Stimulated activated CD4-positive, alpha-beta T cell treated with anti-CD3 and anti-CD28 coated beads, TNF-alpha, amount 100 ng/mL, for 48 hours (primary cell): ENCODE measurements around the gene GPR34.
"Not testable (repeated sequence)": the region's sequence is repeated elsewhere in the genome, so short reads cannot be mapped to it uniquely, and the experiment has no call there.

Experiments used
- DNase-seq, 3 donors: peaks; one replicate each; pipeline ENCODE4 v3.0.0-alpha.2; 2020; ENCODE audit warnings: low read depth in 3 of 3

Gene GPR34

GRCh38 chrX:41688835-41689234 lies at the start of gene GPR34:
GPR34 (plus strand) TSS chrX:41688973; CDS start chrX:41695634, 6,661 bp downstream.
- no peak for DNase-seq

GRCh38 chrX:41646201-41646600 lies 42.6 kb upstream of the GPR34 start:
- not testable (repeated sequence) for DNase-seq

- no peak for DNase-seq
Observed at GRCh38 chrX:41653125-41653524, 35.6 kb upstream of the GPR34 start.

- no peak for DNase-seq
Observed at GRCh38 chrX:41655101-41655500, 33.7 kb upstream of the GPR34 start.

- no peak for DNase-seq
Observed at GRCh38 chrX:41655631-41656030, 33.1 kb upstream of the GPR34 start.

- DNase-seq, result no peak
Observed at GRCh38 chrX:41661366-41662095, 27.2 kb upstream of the GPR34 start.

GRCh38 chrX:41664375-41664901 lies 24.3 kb upstream of the GPR34 start:
- no peak for DNase-seq

GRCh38 chrX:41664908-41665307 lies 23.9 kb upstream of the GPR34 start:
- no peak for DNase-seq

- DNase-seq, result no peak
Observed at GRCh38 chrX:41665686-41666085, 23.1 kb upstream of the GPR34 start.

GRCh38 chrX:41666251-41666650 lies 22.5 kb upstream of the GPR34 start:
- DNase-seq, result no peak

- DNase-seq, result no peak
Observed at GRCh38 chrX:41667631-41668030, 21.1 kb upstream of the GPR34 start.

- DNase-seq, result no peak
Observed at GRCh38 chrX:41670112-41670511, 18.7 kb upstream of the GPR34 start.

GRCh38 chrX:41671082-41671481 lies 17.7 kb upstream of the GPR34 start:
- no peak for DNase-seq

- DNase-seq, result no peak
Observed at GRCh38 chrX:41672643-41673042, 16.1 kb upstream of the GPR34 start.

- not testable (repeated sequence) for DNase-seq
Observed at GRCh38 chrX:41676361-41676760, 12.4 kb upstream of the GPR34 start.

GRCh38 chrX:41677183-41678060 lies 11.4 kb upstream of the GPR34 start:
- no peak for DNase-seq

- no peak for DNase-seq
Observed at GRCh38 chrX:41684138-41684537, 4.6 kb upstream of the GPR34 start.

GRCh38 chrX:41684940-41685339 lies 3.8 kb upstream of the GPR34 start:
- no peak for DNase-seq

- DNase-seq, result no peak
Observed at GRCh38 chrX:41686788-41687187, 2.0 kb upstream of the GPR34 start.

GRCh38 chrX:41688156-41688555 lies 617 bp upstream of the GPR34 start:
- DNase-seq, result no peak

GRCh38 chrX:41689711-41690110 lies 938 bp downstream of the GPR34 start:
- no peak for DNase-seq

- DNase-seq, result no peak
Observed at GRCh38 chrX:41692162-41692749, 3.5 kb downstream of the GPR34 start.
